ENCODE results near the gene LAMC3. TPM values are rescaled to one million over a fixed set of nuclear protein-coding genes. Genes with fewer than 3 reads are reported as not detected.

Gene LAMC3
- total RNA-seq, 1 donor = not detected

- no peaks in the 10 kb centered on the region for H3K79me2 ChIP-seq (ENCODE audit: insufficient read depth, low read length)
- H3K36me3 ChIP-seq (ENCODE audit: insufficient read depth, low read length) = no peaks in the 10 kb centered on the region
- no peaks in the 10 kb centered on the region for H4K20me1 ChIP-seq (ENCODE audit: insufficient read depth, low read length)
- H3K27me3 ChIP-seq (ENCODE audit: insufficient read depth, low read length) = peaks cover 27% of the 10 kb centered on the region
- H3K4me1 ChIP-seq (ENCODE audit: insufficient read depth, low read length) = no peaks in the 10 kb centered on the region
- no peak overlapping the region for H3K4me2 ChIP-seq (ENCODE audit: insufficient read depth, low read length)
- H2AFZ ChIP-seq (ENCODE audit: low read length) = no peak overlapping the region
- H3K27ac ChIP-seq (ENCODE audit: low read depth, low read length) = no peak overlapping the region
- no peaks in the 10 kb centered on the region for H3K9me3 ChIP-seq (ENCODE audit: low read depth, low read length)
- no peak for TF ChIP-seq CTCF (IDR thresholded peaks at IDR 0.05; ENCODE audit: extremely low read depth, low read depth, low read length)
- peak; percentile 91 for DNase-seq (ENCODE audit: insufficient read length, low spot score, missing footprints)
- no peak overlapping the region for H3K4me3 ChIP-seq (ENCODE audit: insufficient read depth, low read length)
Measured at GRCh38 chr9:131013771-131014676, 5.0 kb downstream of the LAMC3 start.

- Histone ChIP-seq H3K79me2 (ENCODE audit: insufficient read depth, low read length) (no peaks in the 10 kb centered on the region), H2AFZ (ENCODE audit: low read length) (no peak overlapping the region), H3K36me3 (ENCODE audit: insufficient read depth, low read length) (no peaks in the 10 kb centered on the region), H3K9me3 (ENCODE audit: low read depth, low read length) (no peaks in the 10 kb centered on the region), H4K20me1 (ENCODE audit: insufficient read depth, low read length) (no peaks in the 10 kb centered on the region), H3K4me1 (ENCODE audit: insufficient read depth, low read length) (no peaks in the 10 kb centered on the region), H3K27me3 (ENCODE audit: insufficient read depth, low read length) (peaks cover 20% of the 10 kb centered on the region), H3K27ac (ENCODE audit: low read depth, low read length) (no peak overlapping the region), H3K4me2 (ENCODE audit: insufficient read depth, low read length) (no peak overlapping the region), H3K4me3 (ENCODE audit: insufficient read depth, low read length) (no peak overlapping the region)
- no peak for TF ChIP-seq CTCF (IDR thresholded peaks at IDR 0.05; ENCODE audit: extremely low read depth, low read depth, low read length)
- DNase-seq (ENCODE audit: insufficient read length, low spot score, missing footprints) = peak; percentile 66
Measured at GRCh38 chr9:131015112-131015511, 6.1 kb downstream of the LAMC3 start.

GRCh38 chr9:131015876-131016397, 7.0 kb downstream of the LAMC3 start:
- no peak overlapping the region for H2AFZ ChIP-seq (ENCODE audit: low read length)
- no peak overlapping the region for H3K4me3 ChIP-seq (ENCODE audit: insufficient read depth, low read length)
- DNase-seq (ENCODE audit: insufficient read length, low spot score, missing footprints) = peak; percentile 42
- H3K4me1 ChIP-seq (ENCODE audit: insufficient read depth, low read length) = peaks cover 5% of the 10 kb centered on the region
- H3K79me2 ChIP-seq (ENCODE audit: insufficient read depth, low read length) = no peaks in the 10 kb centered on the region
- peaks cover 12% of the 10 kb centered on the region for H3K27me3 ChIP-seq (ENCODE audit: insufficient read depth, low read length)
- no peaks in the 10 kb centered on the region for H3K36me3 ChIP-seq (ENCODE audit: insufficient read depth, low read length)
- no peak overlapping the region for H3K4me2 ChIP-seq (ENCODE audit: insufficient read depth, low read length)
- no peaks in the 10 kb centered on the region for H4K20me1 ChIP-seq (ENCODE audit: insufficient read depth, low read length)
- no peak for TF ChIP-seq CTCF (IDR thresholded peaks at IDR 0.05; ENCODE audit: extremely low read depth, low read depth, low read length)
- peaks cover 3% of the 10 kb centered on the region for H3K9me3 ChIP-seq (ENCODE audit: low read depth, low read length)
- H3K27ac ChIP-seq (ENCODE audit: low read depth, low read length) = no peak overlapping the region

GRCh38 chr9:131017067-131017466, 8.1 kb downstream of the LAMC3 start:
- Histone ChIP-seq H3K9me3 (ENCODE audit: low read depth, low read length) (peaks cover 3% of the 10 kb centered on the region), H3K4me1 (ENCODE audit: insufficient read depth, low read length) (peaks cover 5% of the 10 kb centered on the region), H3K27me3 (ENCODE audit: insufficient read depth, low read length) (peaks cover 6% of the 10 kb centered on the region), H3K27ac (ENCODE audit: low read depth, low read length) (no peak overlapping the region), H3K4me2 (ENCODE audit: insufficient read depth, low read length) (no peak overlapping the region), H2AFZ (ENCODE audit: low read length) (no peak overlapping the region), H3K79me2 (ENCODE audit: insufficient read depth, low read length) (no peaks in the 10 kb centered on the region), H4K20me1 (ENCODE audit: insufficient read depth, low read length) (no peaks in the 10 kb centered on the region), H3K36me3 (ENCODE audit: insufficient read depth, low read length) (no peaks in the 10 kb centered on the region), H3K4me3 (ENCODE audit: insufficient read depth, low read length) (no peak overlapping the region)
- TF ChIP-seq CTCF (IDR thresholded peaks at IDR 0.05; ENCODE audit: extremely low read depth, low read depth, low read length) = no peak
- DNase-seq (ENCODE audit: insufficient read length, low spot score, missing footprints) = peak; percentile 39
